Astrocyte (in vitro differentiated cells and primary cell): ENCODE results near the gene FGF1. TPM values are rescaled to one million over a fixed set of nuclear protein-coding genes. Genes with fewer than 3 reads are reported as not detected.

Experiments used
- DNase-seq: peaks from one replicate; pipeline ENCODE4 v3.0.0-alpha.2; 2010; ENCODE audit warnings: low read depth
- FAIRE-seq: peaks from 2 replicates; lab custom pipeline; 2011; peaks lifted over from hg19 to GRCh38; lab: Jason Lieb, UNC
- H2AFZ ChIP-seq: 2 replicates; pipeline ENCODE4 v1.6.0; 2012; ENCODE audit warnings: low read depth, low read length, inconsistent platforms
- H3K27ac ChIP-seq: 2 replicates; pipeline ENCODE4 v1.5.1; 2011; ENCODE audit warnings: low read depth, low read length, inconsistent platforms
- H3K27me3 ChIP-seq: 2 replicates; pipeline ENCODE4 v1.6.0; 2011; ENCODE audit warnings: low read length, inconsistent platforms; ENCODE audit not compliant: insufficient read depth
- H3K36me3 ChIP-seq: 2 replicates; pipeline ENCODE4 v1.5.1; 2011; ENCODE audit warnings: low read length, inconsistent platforms; ENCODE audit not compliant: insufficient read depth
- H3K4me1 ChIP-seq: 2 replicates; pipeline ENCODE4 v1.5.1; 2011; ENCODE audit warnings: low read length, inconsistent platforms; ENCODE audit not compliant: insufficient read depth
- H3K4me2 ChIP-seq: 2 replicates; pipeline ENCODE4 v1.6.0; 2012; ENCODE audit warnings: low read length, inconsistent platforms
- H3K4me3 ChIP-seq: 2 replicates; pipeline ENCODE4 v1.5.1; 2011; ENCODE audit warnings: low read depth, mild to moderate bottlenecking, low read length, inconsistent platforms; ENCODE audit not compliant: insufficient read depth
- H3K79me2 ChIP-seq: 2 replicates; pipeline ENCODE4 v1.6.0; 2012; ENCODE audit warnings: mild to moderate bottlenecking, low read length, inconsistent platforms; ENCODE audit not compliant: insufficient read depth
- H3K9ac ChIP-seq: 2 replicates; pipeline ENCODE4 v1.6.0; 2012; ENCODE audit warnings: mild to moderate bottlenecking, low read length, inconsistent platforms
- H3K9me3 ChIP-seq: 2 replicates; pipeline ENCODE4 v1.5.1; 2012; ENCODE audit warnings: low read depth, mild to moderate bottlenecking, low read length, inconsistent platforms; ENCODE audit not compliant: insufficient read depth
- H4K20me1 ChIP-seq: 2 replicates; pipeline ENCODE4 v1.6.0; 2012; ENCODE audit warnings: low read length, inconsistent platforms; ENCODE audit not compliant: insufficient read depth
- H3K27ac Mint-ChIP-seq: one replicate; pipeline ENCODE4 v1.8.0; 2021; ENCODE audit warnings: mild to moderate bottlenecking, mixed read lengths; ENCODE audit not compliant: unreplicated experiment
- H3K27me3 Mint-ChIP-seq: one replicate; pipeline ENCODE4 v1.8.0; 2021; ENCODE audit warnings: low read depth, mixed read lengths; ENCODE audit not compliant: unreplicated experiment
- H3K36me3 Mint-ChIP-seq: one replicate; pipeline ENCODE4 v1.8.0; 2021; ENCODE audit warnings: low read depth, mixed read lengths; ENCODE audit not compliant: unreplicated experiment
- H3K4me1 Mint-ChIP-seq: one replicate; pipeline ENCODE4 v1.8.0; 2021; ENCODE audit warnings: low read depth, mixed read lengths; ENCODE audit not compliant: unreplicated experiment
- H3K4me3 Mint-ChIP-seq: one replicate; pipeline ENCODE4 v1.8.0; 2021; ENCODE audit warnings: mild to moderate bottlenecking, moderate library complexity, mixed read lengths; ENCODE audit not compliant: unreplicated experiment
- H3K9me3 Mint-ChIP-seq: one replicate; pipeline ENCODE4 v1.8.0; 2021; ENCODE audit warnings: mild to moderate bottlenecking, mixed read lengths; ENCODE audit not compliant: unreplicated experiment
- CTCF ChIP-seq: IDR thresholded peaks from 2 replicates; pipeline ENCODE4 v1.5.1; 2011; ENCODE audit warnings: low read depth, mild to moderate bottlenecking, inconsistent platforms, low read length, moderate library complexity; ENCODE audit not compliant: insufficient read depth
- EZH2 ChIP-seq: IDR thresholded peaks from 2 replicates; pipeline ENCODE4 v1.6.1; 2012; ENCODE audit warnings: mild to moderate bottlenecking, low read length, inconsistent platforms; ENCODE audit not compliant: insufficient read depth
- total RNA-seq: library from RNA; stranded (reverse); gene quantifications from 2 replicates; pipeline ENCODE4 v1.2.1, GENCODE V29; 2021

FGF1 gene
- total RNA-seq, 1 donor from 2014 or later = 70.9 TPM

- H3K36me3 ChIP-seq = no peaks in the 10 kb centered on the region
- no peaks in the 10 kb centered on the region for H3K79me2 ChIP-seq
- no peaks in the 10 kb centered on the region for H3K9me3 Mint-ChIP-seq
- peaks cover 3% of the 10 kb centered on the region for H3K27me3 ChIP-seq
- H3K4me1 Mint-ChIP-seq = peaks cover 9% of the 10 kb centered on the region
- peaks cover 13% of the 10 kb centered on the region for H3K4me1 ChIP-seq
- H4K20me1 ChIP-seq = no peaks in the 10 kb centered on the region
- peak; percentile 39 for DNase-seq
- no peak for TF ChIP-seq EZH2
- peak; percentile 84 for TF ChIP-seq CTCF
- H3K4me3 Mint-ChIP-seq = no peak overlapping the region
- peak; percentile 69 for FAIRE-seq
- no peak overlapping the region for H2AFZ ChIP-seq
- H3K36me3 Mint-ChIP-seq = no peaks in the 10 kb centered on the region
- H3K27ac Mint-ChIP-seq = no peak overlapping the region
- H3K4me3 ChIP-seq = no peak overlapping the region
- H3K4me2 ChIP-seq = no peak overlapping the region
- H3K9ac ChIP-seq = no peak overlapping the region
- no peak overlapping the region for H3K27ac ChIP-seq
- H3K9me3 ChIP-seq = no peaks in the 10 kb centered on the region
- no peaks in the 10 kb centered on the region for H3K27me3 Mint-ChIP-seq
Observed at GRCh38 chr5:142717582-142718215, 31.8 kb upstream of the FGF1 start.

- peak; percentile 39 for DNase-seq
- FAIRE-seq = peak; percentile 54
Observed at GRCh38 chr5:142716963-142717362, 31.1 kb upstream of the FGF1 start.

More at GRCh38 chr5:142716963-142717362, 31.1 kb upstream of the FGF1 start:
- no peak overlapping the region for H3K4me2 ChIP-seq
- no peak overlapping the region for H3K27ac Mint-ChIP-seq
- peak; percentile 61 for TF ChIP-seq CTCF
- no peak for TF ChIP-seq EZH2
- no peak overlapping the region for H3K4me3 ChIP-seq
- H3K27me3 ChIP-seq = peaks cover 3% of the 10 kb centered on the region
- H3K9me3 ChIP-seq = no peaks in the 10 kb centered on the region
- peaks cover 9% of the 10 kb centered on the region for H3K4me1 Mint-ChIP-seq
- H3K79me2 ChIP-seq = no peaks in the 10 kb centered on the region
- H3K27ac ChIP-seq = no peak overlapping the region
- H3K36me3 Mint-ChIP-seq = no peaks in the 10 kb centered on the region
- H3K4me1 ChIP-seq = peaks cover 14% of the 10 kb centered on the region
- no peaks in the 10 kb centered on the region for H3K36me3 ChIP-seq
- H3K4me3 Mint-ChIP-seq = no peak overlapping the region
- H3K9me3 Mint-ChIP-seq = no peaks in the 10 kb centered on the region
- H2AFZ ChIP-seq = no peak overlapping the region
- no peaks in the 10 kb centered on the region for H3K27me3 Mint-ChIP-seq
- H4K20me1 ChIP-seq = no peaks in the 10 kb centered on the region
- no peak overlapping the region for H3K9ac ChIP-seq
